Measurements from ENCODE around the gene CNNM3.

GRCh38 chr2:96821113-96821675 is 5.1 kb downstream of the CNNM3 start:
- TF ChIP-seq, protein P1, sequence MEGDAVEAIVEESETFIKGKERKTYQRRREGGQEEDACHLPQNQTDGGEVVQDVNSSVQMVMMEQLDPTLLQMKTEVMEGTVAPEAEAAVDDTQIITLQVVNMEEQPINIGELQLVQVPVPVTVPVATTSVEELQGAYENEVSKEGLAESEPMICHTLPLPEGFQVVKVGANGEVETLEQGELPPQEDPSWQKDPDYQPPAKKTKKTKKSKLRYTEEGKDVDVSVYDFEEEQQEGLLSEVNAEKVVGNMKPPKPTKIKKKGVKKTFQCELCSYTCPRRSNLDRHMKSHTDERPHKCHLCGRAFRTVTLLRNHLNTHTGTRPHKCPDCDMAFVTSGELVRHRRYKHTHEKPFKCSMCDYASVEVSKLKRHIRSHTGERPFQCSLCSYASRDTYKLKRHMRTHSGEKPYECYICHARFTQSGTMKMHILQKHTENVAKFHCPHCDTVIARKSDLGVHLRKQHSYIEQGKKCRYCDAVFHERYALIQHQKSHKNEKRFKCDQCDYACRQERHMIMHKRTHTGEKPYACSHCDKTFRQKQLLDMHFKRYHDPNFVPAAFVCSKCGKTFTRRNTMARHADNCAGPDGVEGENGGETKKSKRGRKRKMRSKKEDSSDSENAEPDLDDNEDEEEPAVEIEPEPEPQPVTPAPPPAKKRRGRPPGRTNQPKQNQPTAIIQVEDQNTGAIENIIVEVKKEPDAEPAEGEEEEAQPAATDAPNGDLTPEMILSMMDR (IDR thresholded peaks at IDR 0.05): no peak
- no peak for TF ChIP-seq POLR2A (IDR thresholded peaks at IDR 0.05)

Data from adrenal gland (tissue), 5 donors.